ENCODE measurements around the gene CNTNAP4.

Gene CNTNAP4

DNA sequence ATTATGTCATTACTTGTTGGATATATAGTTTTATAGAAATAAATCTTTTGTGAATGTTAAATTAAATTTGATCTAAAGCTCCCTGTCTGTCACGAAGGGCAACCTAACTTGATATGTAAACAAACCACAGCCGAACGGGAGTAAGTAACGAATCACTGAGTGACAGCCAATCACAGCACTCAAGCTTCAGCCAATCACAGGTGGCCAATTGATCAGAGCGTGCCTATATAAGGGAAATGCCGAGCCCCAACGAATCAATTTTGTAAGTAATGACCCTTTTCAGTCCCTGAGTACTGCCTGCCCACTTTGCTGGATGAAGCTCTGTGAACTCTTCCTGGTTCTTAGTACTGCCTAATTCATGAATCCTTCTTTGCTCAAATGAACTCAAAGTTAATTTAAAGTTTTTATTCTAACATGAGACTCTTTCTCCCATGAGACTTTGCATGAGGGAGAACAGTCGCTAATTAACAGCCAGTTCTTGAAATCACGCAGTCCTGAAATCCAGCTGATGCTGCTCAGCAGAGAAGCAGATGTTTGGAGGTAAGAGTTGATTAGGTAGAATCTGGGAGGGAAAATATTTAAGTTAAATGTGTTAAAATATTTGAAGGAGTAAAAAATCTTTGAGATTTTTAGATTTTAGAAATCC lies 302.2 kb downstream of the CNTNAP4 start:
- Histone ChIP-seq H3K4me3 (no peak overlapping the region), H3K27ac (no peak overlapping the region)

DNA sequence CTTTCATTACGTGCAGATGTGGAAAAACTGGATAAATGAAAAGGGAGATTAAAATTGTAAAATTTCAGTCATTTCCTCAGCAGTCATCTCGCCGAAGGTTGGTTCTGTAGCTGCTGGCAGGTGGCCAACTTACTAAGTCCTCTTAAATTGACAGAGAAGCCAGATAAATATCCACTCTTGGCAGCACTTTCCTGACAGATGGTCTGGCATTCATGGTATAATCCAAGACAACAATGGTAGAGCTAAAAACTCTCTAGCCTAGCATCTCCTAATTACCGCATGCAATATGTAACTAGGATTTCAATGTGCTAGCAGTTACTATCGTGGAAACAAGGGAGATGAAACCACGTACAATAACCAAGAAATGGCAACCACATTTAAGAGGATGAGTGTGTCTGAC lies 306.3 kb downstream of the CNTNAP4 start:
- TF ChIP-seq, protein P1, sequence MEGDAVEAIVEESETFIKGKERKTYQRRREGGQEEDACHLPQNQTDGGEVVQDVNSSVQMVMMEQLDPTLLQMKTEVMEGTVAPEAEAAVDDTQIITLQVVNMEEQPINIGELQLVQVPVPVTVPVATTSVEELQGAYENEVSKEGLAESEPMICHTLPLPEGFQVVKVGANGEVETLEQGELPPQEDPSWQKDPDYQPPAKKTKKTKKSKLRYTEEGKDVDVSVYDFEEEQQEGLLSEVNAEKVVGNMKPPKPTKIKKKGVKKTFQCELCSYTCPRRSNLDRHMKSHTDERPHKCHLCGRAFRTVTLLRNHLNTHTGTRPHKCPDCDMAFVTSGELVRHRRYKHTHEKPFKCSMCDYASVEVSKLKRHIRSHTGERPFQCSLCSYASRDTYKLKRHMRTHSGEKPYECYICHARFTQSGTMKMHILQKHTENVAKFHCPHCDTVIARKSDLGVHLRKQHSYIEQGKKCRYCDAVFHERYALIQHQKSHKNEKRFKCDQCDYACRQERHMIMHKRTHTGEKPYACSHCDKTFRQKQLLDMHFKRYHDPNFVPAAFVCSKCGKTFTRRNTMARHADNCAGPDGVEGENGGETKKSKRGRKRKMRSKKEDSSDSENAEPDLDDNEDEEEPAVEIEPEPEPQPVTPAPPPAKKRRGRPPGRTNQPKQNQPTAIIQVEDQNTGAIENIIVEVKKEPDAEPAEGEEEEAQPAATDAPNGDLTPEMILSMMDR (IDR thresholded peaks at IDR 0.05): no peak
- Histone ChIP-seq H3K4me3 (no peak overlapping the region), H3K27ac (no peak overlapping the region)
- DNase-seq (ENCODE audit: low spot score): no peak

More for the DNA sequence above, 302.2 kb downstream of the CNTNAP4 start:
- no peak for DNase-seq (ENCODE audit: low spot score)
- TF ChIP-seq, protein P1 (IDR thresholded peaks at IDR 0.05): no peak

DNA sequence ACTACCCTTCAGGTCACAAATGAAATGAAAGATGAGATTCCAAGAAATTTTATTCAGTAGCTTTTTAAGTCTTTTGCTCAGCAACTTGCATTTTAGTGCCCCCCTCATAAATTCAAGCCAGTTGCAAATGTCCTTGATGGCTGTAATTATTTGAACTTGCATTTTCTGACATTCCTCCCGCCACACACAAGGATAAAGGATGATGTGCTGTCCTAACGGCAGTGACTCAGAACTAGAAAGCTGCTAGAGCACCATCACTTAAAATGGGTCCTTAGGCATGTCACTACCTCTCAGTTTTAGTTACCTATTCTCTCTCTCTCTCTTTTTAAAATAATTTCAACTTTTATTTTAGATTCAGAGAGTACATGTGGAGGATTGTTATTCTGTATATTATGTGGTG lies 306.7 kb downstream of the CNTNAP4 start:
- TF ChIP-seq, protein P1 (IDR thresholded peaks at IDR 0.05): no peak
- Histone ChIP-seq H3K4me3 (no peak overlapping the region), H3K27ac (no peak overlapping the region)
- DNase-seq (ENCODE audit: low spot score): no peak

DNA sequence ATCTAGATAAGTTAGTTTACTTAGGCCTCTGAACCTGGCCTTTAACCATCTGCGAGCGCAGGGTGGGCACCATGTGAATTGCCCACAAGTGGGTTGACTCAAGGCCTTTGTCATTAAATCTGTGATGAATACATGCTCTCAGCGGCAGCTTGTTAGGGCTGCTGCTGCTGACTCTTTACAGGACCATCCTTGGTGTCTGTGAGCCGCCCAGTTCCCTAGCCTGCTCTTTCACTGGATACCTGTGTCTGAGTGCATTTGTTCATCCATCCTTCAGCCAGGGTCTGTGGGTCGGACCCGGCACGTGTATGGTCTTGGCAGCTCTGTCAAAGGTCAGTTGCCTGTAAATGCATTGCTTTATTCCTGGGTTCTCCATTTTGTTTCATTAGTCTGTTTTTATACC lies 321.3 kb downstream of the CNTNAP4 start:
- no peak overlapping the region for H3K27ac ChIP-seq
- no peak overlapping the region for H3K4me3 ChIP-seq
- no peak for DNase-seq (ENCODE audit: low spot score)
- TF ChIP-seq, protein P1 (IDR thresholded peaks at IDR 0.05): no peak

DNA sequence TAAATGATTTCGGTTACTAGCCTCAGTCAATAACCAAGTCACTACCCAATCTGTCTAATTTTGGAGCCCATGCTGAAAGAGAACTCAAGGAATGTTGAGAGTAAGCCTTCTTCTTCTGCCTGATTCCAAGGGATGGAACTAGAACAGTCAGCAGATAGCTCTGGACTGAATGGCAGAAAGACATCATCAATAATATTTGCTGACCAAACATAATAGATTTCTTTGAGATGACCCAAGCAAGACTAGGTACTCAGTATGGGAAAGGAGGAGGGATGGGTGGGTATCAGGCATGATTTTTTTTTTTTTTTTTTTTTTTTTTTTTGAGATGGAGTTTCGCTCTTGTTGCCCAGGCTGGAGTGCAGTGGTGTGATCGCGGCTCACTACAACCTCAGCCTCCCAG lies 330.1 kb downstream of the CNTNAP4 start:
- H3K4me3 ChIP-seq: no peak overlapping the region
- TF ChIP-seq, protein P1 (IDR thresholded peaks at IDR 0.05): no peak
- DNase-seq (ENCODE audit: low spot score): no peak
- H3K27ac ChIP-seq: no peak overlapping the region

Measured in coronary artery (tissue), 2 donors.